K562 (cell line): ENCODE results near the gene SCARF2. TPM values are rescaled to one million over a fixed set of nuclear protein-coding genes. Genes with fewer than 3 reads are reported as not detected.

ENCODE experiments used
- ATAC-seq: fragments of 200-7000 bp; cut with Tn5 transposase; 3 replicates; pipeline ENCODE4 v1.9.1; 2020; ENCODE audit warnings: moderate library complexity
- BruUV-seq: library from RNA; stranded (reverse); fragments of 400-500 nt; replicated peaks from 2 replicates; lab custom pipeline; 2021; lab: Mats Ljungman, UMichigan
- CTCF ChIA-PET: fragments of 300-600 bp; formaldehyde crosslinking; extraction: SDS; loops from one replicate; lab custom pipeline; 2021; ENCODE audit warnings: low intra/inter-chr PET ratio; lab: Yijun Ruan, JAX
- POLR2A ChIA-PET: fragments of 300-600, 350-650 bp; sonication (Branson Sonifier 250); formaldehyde crosslinking; extraction: SDS; loops from one replicate; lab custom pipeline; 2021; ENCODE audit warnings: antibody characterized with exemption, inconsistent platforms; lab: Yijun Ruan, JAX
- DNase-seq, 4 experiments: peaks; one replicate each; pipeline versions ENCODE4 v3.0.0 to v3.0.0-alpha.2; 2011 to 2018; ENCODE audit warnings: low spot score in 3 of 4, mixed read lengths in 3 of 4; ENCODE audit errors: extremely low read depth in 1 of 4
- FAIRE-seq: peaks from 2 replicates; lab custom pipeline; 2011; peaks lifted over from hg19 to GRCh38; lab: Jason Lieb, UNC
- H2AFZ ChIP-seq: 2 replicates; pipeline ENCODE4 v1.6.0; 2011; ENCODE audit warnings: low read depth, low read length, control low read depth, inconsistent platforms
- H3K27ac ChIP-seq: fragments of 200-600 bp; 3 replicates; pipeline ENCODE4 v1.8.0; 2011; ENCODE audit warnings: low read depth, mild to moderate bottlenecking, control low read depth, inconsistent platforms, low read length, moderate library complexity, mixed read lengths; ENCODE audit errors: extremely low read depth
- H3K27me3 ChIP-seq, 2 experiments: fragments of 300-600 bp in 1 of 2; 2 replicates in 1 of 2; 3 replicates in 1 of 2; pipeline versions ENCODE4 v1.6.0 to v1.8.0; 2011; ENCODE audit warnings: inconsistent platforms in 2 of 2, low read length in 2 of 2, mild to moderate bottlenecking in 1 of 2, mixed read lengths in 1 of 2, moderate library complexity in 1 of 2; ENCODE audit not compliant: control insufficient read depth in 2 of 2, insufficient read depth in 2 of 2
- H3K36me3 ChIP-seq: fragments of 300-600 bp; 3 replicates; pipeline ENCODE4 v1.8.0; 2011; ENCODE audit warnings: mild to moderate bottlenecking, low read length, inconsistent platforms; ENCODE audit not compliant: control insufficient read depth, insufficient read depth
- H3K4me1 ChIP-seq, 2 experiments: fragments of 200-600 bp in 1 of 2; replicated peaks in 1 of 2; 2 replicates in 1 of 2; 3 replicates in 1 of 2; pipeline versions ENCODE4 v1.5.1 to v1.8.0; 2011; ENCODE audit warnings: inconsistent platforms in 2 of 2, low read length in 2 of 2, mild to moderate bottlenecking in 1 of 2, mixed read lengths in 1 of 2, moderate library complexity in 1 of 2; ENCODE audit not compliant: control insufficient read depth in 2 of 2, insufficient read depth in 2 of 2
- H3K4me2 ChIP-seq: 2 replicates; pipeline ENCODE4 v1.6.1; 2011; ENCODE audit warnings: low read length, control low read depth, inconsistent platforms, mixed read lengths; ENCODE audit not compliant: insufficient read depth
- H3K4me3 ChIP-seq: fragments of 200-600 bp; sonication (generic), shearing (Covaris generic); 2 replicates; pipeline ENCODE4 v1.5.1; 2016; ENCODE audit warnings: control low read depth, inconsistent platforms
- H3K79me2 ChIP-seq: fragments of 200-600 bp; 3 replicates; pipeline ENCODE4 v1.8.0; 2011; ENCODE audit warnings: low read length, inconsistent platforms; ENCODE audit not compliant: control insufficient read depth, insufficient read depth
- H3K9ac ChIP-seq, 2 experiments: 2 replicates each; pipeline versions ENCODE4 v1.6.0 to v1.6.1; 2011; ENCODE audit warnings: low read depth in 2 of 2, low read length in 2 of 2, control low read depth in 1 of 2, inconsistent platforms in 1 of 2, mild to moderate bottlenecking in 1 of 2, mixed read lengths in 1 of 2; ENCODE audit not compliant: insufficient read depth in 1 of 2
- H3K9me1 ChIP-seq: one replicate; pipeline ENCODE4 v1.6.0; 2011; ENCODE audit warnings: inconsistent platforms, mild to moderate bottlenecking, low read length, moderate library complexity; ENCODE audit not compliant: control insufficient read depth, insufficient read depth
- H3K9me3 ChIP-seq: replicated peaks from 2 replicates; pipeline ENCODE4 v1.5.1; 2011; ENCODE audit warnings: low read depth, low read length, inconsistent platforms; ENCODE audit not compliant: control insufficient read depth, insufficient read depth
- H4K20me1 ChIP-seq: replicated peaks from 2 replicates; pipeline ENCODE4 v1.6.1; 2011; ENCODE audit warnings: low read length, inconsistent platforms, mixed read lengths; ENCODE audit not compliant: control insufficient read depth, insufficient read depth
- ARID4B ChIP-seq: sonication (generic); formaldehyde crosslinking; IDR thresholded peaks from 2 replicates; pipeline ENCODE4 v1.8.0; 2022; ENCODE audit warnings: mild to moderate bottlenecking, missing genetic modification reagents
- GATA2 ChIP-seq: sonication (generic); formaldehyde crosslinking; IDR thresholded peaks from 2 replicates; pipeline ENCODE4 v1.4.0; 2020; ENCODE audit warnings: mild to moderate bottlenecking, missing genetic modification reagents
- JUN ChIP-seq, 2 experiments: sonication (generic) in 1 of 2; formaldehyde crosslinking in 1 of 2; IDR thresholded peaks; 2 replicates each; pipeline versions ENCODE4 v1.6.1 to v1.8.0; 2012 to 2022; ENCODE audit warnings: borderline replicate concordance in 2 of 2, mild to moderate bottlenecking in 2 of 2, improper control_type of control experiment in 1 of 2, low read depth in 1 of 2, low read length in 1 of 2, missing genetic modification reagents in 1 of 2
- POLR2G ChIP-seq: fragments of 200-400 bp; formaldehyde crosslinking; IDR thresholded peaks from 2 replicates; pipeline ENCODE4 v1.6.1; 2017; ENCODE audit warnings: low read depth, mild to moderate bottlenecking, antibody characterized with exemption, low read length, moderate library complexity
- RHOXF2B ChIP-seq: fragments of 250-450 bp; sonication (Bioruptor Pico); conservative IDR thresholded peaks from 2 replicates; pipeline ENCODE4 v1.5.1; 2021
- ZNF12 ChIP-seq: sonication (generic); formaldehyde crosslinking; IDR thresholded peaks from 2 replicates; pipeline ENCODE4 v1.4.0; 2020; ENCODE audit warnings: mild to moderate bottlenecking, missing genetic modification reagents
- WGBS: fragments of 100-300 bp; shearing (Covaris generic); methylation state at CpG from one replicate; pipeline ENCODE4 v1.1.6; 2016; ENCODE audit warnings: low coverage, mixed read lengths; ENCODE audit not compliant: insufficient coverage; ENCODE audit errors: missing lambda C conversion rate; 5-methylcytosine and 5-hydroxymethylcytosine counted together
- in situ Hi-C: fragments of 300-500 bp; cut with MboI; formaldehyde crosslinking; loops from 4 replicates; pipeline ENCODE4 v1.15.0; 2018; ENCODE audit warnings: inconsistent platforms, mixed read lengths
- intact Hi-C: fragments of 100-400 bp; cut with micrococcal nuclease; formaldehyde crosslinking; loops from 2 replicates; pipeline ENCODE4 v1.14.2; 2022
- polyA plus RNA-seq, 8 experiments: library from polyadenylated mRNA; depleted of rRNA in 4 of 8; stranded (reverse) in 5 of 8; unstranded in 3 of 8; fragments of >200 nt; fragmentation: Nextera tagmentation in 2 of 8; fragmentation: Illumina TruSeq in 1 of 8; extraction: Ambion mirVana in 2 of 8; extraction: Trizol in 1 of 8; gene quantifications; 2 replicates each; pipeline versions ENCODE4 v1.2.1 to v1.2.3, GENCODE V29; 2011 to 2014; ENCODE audit warnings: inconsistent platforms in 1 of 8, missing spikeins in 1 of 8
- total RNA-seq, 7 experiments: library from RNA; depleted of rRNA in 6 of 7; stranded (reverse); fragments of >200 nt in 6 of 7; fragmentation: Illumina TruSeq in 2 of 7; extraction: Trizol in 2 of 7; gene quantifications; 2 replicates each; pipeline versions ENCODE4 v1.2.1 to v1.2.3, GENCODE V29; 2011 to 2021; ENCODE audit warnings: low replicate concordance in 1 of 7

SCARF2 gene
- total and polyA plus RNA-seq, 9 of the 15 experiments (the other 6 are each of a cell fraction or from before 2014, with no cell fraction given) = 0.06 to 0.32 (median 0.21) TPM; not detected in 5

- POLR2A ChIA-PET = interaction anchor here (1.1 to 4.8 kb wide), 5 partner anchors 11 to 114 kb away, joined by 3 to 35 read pairs (median 10); partner anchors contain the start of gene ZNF74
- TF ChIP-seq ZNF12 (CRISPR knock-in tag) = 0 out of 2 replicates have a peak, but pooled peaks have one; percentile 77
- TF ChIP-seq POLR2G = peak; percentile 61
- TF ChIP-seq JUN (IDR thresholded peaks at IDR 0.05; ENCODE audit: borderline replicate concordance, low read depth, low read length) = no peak
- peak; percentile 56; the same call in 1 of the 2 replicates for TF ChIP-seq JUN (CRISPR knock-in tag; IDR thresholded peaks at IDR 0.05; ENCODE audit: borderline replicate concordance)
- peak; percentile 46; the same call in 1 of the 2 replicates for TF ChIP-seq GATA2 (CRISPR knock-in tag)
- TF ChIP-seq RHOXF2B = 0 out of 2 replicates have a peak, but pooled peaks have one; percentile 54
- peak; percentile 38; the same call in 1 of the 2 replicates for TF ChIP-seq ARID4B
These were observed 2.4 kb upstream of the SCARF2 start for GRCh38 chr22:20439928-20440575.

More at GRCh38 chr22:20439928-20440575, 2.4 kb upstream of the SCARF2 start:
- H3K79me2 ChIP-seq = no peaks in the 10 kb centered on the region
- 4% methylated on average over 5 of the region's 5 CpGs for WGBS
- peak; percentile 4 for ATAC-seq
- no peak for DNase-seq
- no peaks in the 10 kb centered on the region for H3K36me3 ChIP-seq
- in situ Hi-C loops = no loop called here
- H3K27ac ChIP-seq = no peak overlapping the region
- intact Hi-C loops = no loop called here
- H3K9ac ChIP-seq = 0 out of 4 replicates have a peak overlapping the region, but pooled peaks of 1 of the 2 experiments have one; percentile 8
- FAIRE-seq = no peak
- H3K9me1 ChIP-seq = peaks cover under 1% of the 10 kb centered on the region
- H2AFZ ChIP-seq = no peak overlapping the region
- H3K4me1 ChIP-seq = peaks cover 0 to 38% of the 10 kb centered on the region in 2 experiments; a peak in 2 of 5 replicates
- peaks cover 53% of the 10 kb centered on the region for H4K20me1 ChIP-seq
- H3K4me2 ChIP-seq = no peak overlapping the region
- no peaks in the 10 kb centered on the region for H3K9me3 ChIP-seq
- no peak overlapping the region for H3K4me3 ChIP-seq
- CTCF ChIA-PET = interaction anchor here (2.2 kb wide), 1 partner anchor 16 kb away, joined by 7 read pairs; no protein-coding TSS in a partner anchor
- no TSS peak for BruUV-seq
- H3K27me3 ChIP-seq = peaks cover 51 to 74% of the 10 kb centered on the region in 2 experiments
